Calu3 (cell line): ENCODE measurements around the gene MAMSTR. TPM values are rescaled to one million over a fixed set of nuclear protein-coding genes. Genes with fewer than 3 reads are reported as not detected.

Experiments
- BruUV-seq: library from RNA; stranded (reverse); fragments of 400-500 nt; replicated peaks from 2 replicates; lab custom pipeline; 2021; lab: Mats Ljungman, UMichigan
- CTCF ChIA-PET: fragments of 300-600 bp; sonication (Branson Sonifier 250); formaldehyde crosslinking; loops from one replicate; lab custom pipeline; 2022; ENCODE audit warnings: antibody characterized with exemption; lab: Charles Lee
- DNase-seq: peaks from one replicate; pipeline ENCODE4 v3.0.0; 2022
- H3K27ac Mint-ChIP-seq: one replicate; pipeline ENCODE4 v1.8.0; 2022; ENCODE audit warnings: mixed read lengths; ENCODE audit not compliant: unreplicated experiment
- H3K27me3 Mint-ChIP-seq: one replicate; pipeline ENCODE4 v1.8.0; 2022; ENCODE audit warnings: mixed read lengths; ENCODE audit not compliant: unreplicated experiment
- H3K36me3 Mint-ChIP-seq: one replicate; pipeline ENCODE4 v1.8.0; 2022; ENCODE audit warnings: mild to moderate bottlenecking, moderate library complexity, mixed read lengths; ENCODE audit not compliant: insufficient read depth, unreplicated experiment
- H3K4me1 Mint-ChIP-seq: one replicate; pipeline ENCODE4 v1.8.0; 2022; ENCODE audit warnings: mild to moderate bottlenecking, low read depth, mixed read lengths; ENCODE audit not compliant: unreplicated experiment
- H3K4me3 Mint-ChIP-seq: one replicate; pipeline ENCODE4 v1.8.0; 2022; ENCODE audit warnings: mild to moderate bottlenecking, low read depth, moderate library complexity, mixed read lengths; ENCODE audit not compliant: unreplicated experiment
- H3K9me3 Mint-ChIP-seq: one replicate; pipeline ENCODE4 v1.8.0; 2022; ENCODE audit warnings: low read depth, mixed read lengths; ENCODE audit not compliant: unreplicated experiment
- CTCF ChIP-seq: fragments of 200-600 bp; IDR thresholded peaks from one replicate; pipeline ENCODE4 v1.8.0; 2022; ENCODE audit warnings: antibody characterized with exemption; ENCODE audit not compliant: unreplicated experiment
- intact Hi-C: fragments of 100-400 bp; cut with micrococcal nuclease; formaldehyde crosslinking; loops from one replicate; pipeline ENCODE4 v1.10.0; 2022; ENCODE audit not compliant: unreplicated experiment
- total RNA-seq: library from RNA; stranded (reverse); gene quantifications from 2 replicates; pipeline ENCODE4 v1.2.3, GENCODE V29; 2022

The MAMSTR gene
- total RNA-seq, 1 experiment from 2014 or later: 1.7 TPM

DNA sequence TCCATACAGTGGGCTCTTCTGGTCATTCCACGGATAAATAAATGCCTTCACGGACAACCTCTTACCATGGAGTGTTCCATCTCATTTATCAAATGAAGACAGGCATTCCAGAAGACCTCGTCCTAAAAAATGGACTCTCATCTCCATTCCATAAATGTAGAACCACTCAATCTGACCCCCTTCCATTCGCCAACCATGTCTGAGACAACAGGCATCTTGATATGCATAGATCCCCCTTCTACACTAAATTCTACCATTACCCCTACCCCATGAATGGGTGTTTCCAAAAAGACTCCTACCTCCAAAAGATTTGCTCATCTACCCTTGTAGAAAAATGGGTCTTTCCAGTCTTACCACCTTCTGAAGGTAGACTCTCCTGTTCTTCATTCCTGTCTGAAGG, 11.9 kb upstream of the MAMSTR start:
- no peak for DNase-seq
- TF ChIP-seq CTCF: no peak
- H3K4me3 Mint-ChIP-seq: no peak overlapping the region
- intact Hi-C loops: no loop called here
- CTCF ChIA-PET: no interaction called here
- H3K4me1 Mint-ChIP-seq: no peaks in the 10 kb centered on the region
- peaks cover 3% of the 10 kb centered on the region for H3K9me3 Mint-ChIP-seq
- no peak overlapping the region for H3K27ac Mint-ChIP-seq
- H3K27me3 Mint-ChIP-seq: peaks cover 40% of the 10 kb centered on the region
- H3K36me3 Mint-ChIP-seq: peaks cover 12% of the 10 kb centered on the region
- no TSS peak for BruUV-seq

DNA sequence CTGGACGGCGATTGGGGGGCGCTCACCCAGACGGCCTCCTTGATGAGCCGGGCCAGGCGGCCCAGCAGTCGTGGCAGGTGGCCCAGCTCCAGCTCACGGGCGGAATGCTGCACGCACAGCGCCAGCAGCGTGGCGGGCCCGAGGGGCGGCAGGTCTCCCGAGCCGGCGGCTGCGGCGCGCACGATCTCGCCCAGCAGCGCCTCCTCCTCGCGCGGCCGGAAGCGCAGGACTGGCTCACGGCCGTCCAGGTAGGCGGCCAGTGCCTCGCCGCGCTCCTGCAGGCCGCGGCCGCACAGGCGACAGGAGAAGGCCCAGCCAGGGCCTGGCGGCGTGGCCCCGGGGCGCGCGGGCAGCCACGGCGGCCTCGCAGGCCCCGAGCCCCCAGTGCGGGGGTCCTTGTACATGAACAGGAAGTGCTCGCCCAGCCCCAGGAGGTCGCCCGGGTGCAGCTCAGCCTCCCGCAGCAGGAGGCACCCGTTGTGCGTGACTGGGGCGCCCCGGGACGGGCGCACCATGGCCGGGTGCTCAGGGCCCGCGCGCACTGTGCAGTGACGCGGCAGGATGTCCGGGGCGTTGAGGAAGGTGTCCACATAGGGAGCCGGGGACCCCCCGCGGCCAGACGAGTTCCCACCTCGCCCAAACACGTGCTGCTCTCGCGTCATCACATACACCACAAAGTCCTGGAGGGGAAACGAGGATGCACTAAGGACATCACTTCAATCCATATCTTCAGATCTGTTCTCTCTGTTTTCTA, 9.6 kb upstream of the MAMSTR start:
- no TSS peak for BruUV-seq
- H3K27me3 Mint-ChIP-seq: peaks cover 28% of the 10 kb centered on the region
- H3K36me3 Mint-ChIP-seq: peaks cover 6% of the 10 kb centered on the region
- peaks cover 9% of the 10 kb centered on the region for H3K4me1 Mint-ChIP-seq
- no peak for DNase-seq
- peaks cover 5% of the 10 kb centered on the region for H3K9me3 Mint-ChIP-seq
- no peak for TF ChIP-seq CTCF
- intact Hi-C loops: no loop called here
- H3K4me3 Mint-ChIP-seq: no peak overlapping the region
- no peak overlapping the region for H3K27ac Mint-ChIP-seq
- CTCF ChIA-PET: no interaction called here

- no peak for TF ChIP-seq CTCF
- H3K4me1 Mint-ChIP-seq: peaks cover 9% of the 10 kb centered on the region
- DNase-seq: no peak
- H3K36me3 Mint-ChIP-seq: peaks cover 6% of the 10 kb centered on the region
- H3K9me3 Mint-ChIP-seq: peaks cover 5% of the 10 kb centered on the region
- intact Hi-C loops: no loop called here
- H3K27me3 Mint-ChIP-seq: peaks cover 9% of the 10 kb centered on the region
- H3K4me3 Mint-ChIP-seq: no peak overlapping the region
- BruUV-seq: no TSS peak
- CTCF ChIA-PET: no interaction called here
- peak overlapping the region; percentile 7 for H3K27ac Mint-ChIP-seq
Measured at GRCh38 chr19:48726556-48726955, 7.0 kb upstream of the MAMSTR start.

DNA sequence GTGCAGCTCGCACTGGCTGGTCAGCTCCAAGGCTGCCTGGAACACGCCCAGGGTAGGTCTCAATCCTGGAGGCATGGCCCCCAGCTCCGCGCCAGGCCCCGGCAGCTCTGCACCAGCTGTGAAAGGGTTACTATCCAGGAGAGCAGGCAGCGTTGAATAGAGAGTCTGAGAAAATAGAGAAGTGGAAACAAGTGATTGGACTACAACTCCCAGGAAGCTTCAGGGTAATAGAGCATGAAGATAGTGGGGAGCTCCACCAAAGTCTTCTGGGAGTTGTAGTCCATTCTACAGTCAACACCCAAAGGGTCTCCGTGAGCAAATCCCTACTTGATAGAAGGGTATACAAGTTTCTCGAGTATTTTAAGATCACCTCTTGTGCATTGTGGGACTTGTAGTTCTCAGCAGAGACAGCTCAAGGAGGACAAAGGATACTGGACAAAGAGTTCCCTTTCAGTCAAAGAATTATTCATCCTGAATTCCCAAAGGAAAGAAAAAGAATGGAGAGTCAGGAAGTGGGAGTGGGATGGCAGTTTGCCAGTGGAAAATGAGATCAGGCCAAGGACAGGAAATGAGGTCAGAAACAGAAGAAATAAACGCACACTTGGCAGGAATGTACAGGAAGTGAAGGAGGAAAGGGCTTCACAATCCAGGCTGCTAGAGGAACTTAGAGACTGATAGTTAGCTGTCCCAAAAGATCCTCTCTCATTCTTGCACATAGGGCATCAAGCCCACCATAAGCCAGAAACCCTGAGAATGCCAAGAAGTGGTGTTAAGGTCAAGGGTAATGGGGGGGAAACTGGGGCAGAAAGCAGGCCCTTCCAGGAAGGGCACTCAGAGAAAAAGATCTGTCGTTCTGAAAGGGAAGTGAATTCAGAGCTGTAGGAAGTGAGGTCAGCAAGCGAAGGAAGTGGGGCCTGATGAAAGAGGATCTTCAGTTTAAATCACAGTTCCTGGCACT, 5.5 kb upstream of the MAMSTR start:
- H3K27me3 Mint-ChIP-seq: no peaks in the 10 kb centered on the region
- peaks cover 9% of the 10 kb centered on the region for H3K4me1 Mint-ChIP-seq
- peak overlapping the region; percentile 62 for H3K27ac Mint-ChIP-seq
- BruUV-seq: no TSS peak
- intact Hi-C loops: no loop called here
- peaks cover 16% of the 10 kb centered on the region for H3K36me3 Mint-ChIP-seq
- H3K9me3 Mint-ChIP-seq: peaks cover 5% of the 10 kb centered on the region
- TF ChIP-seq CTCF: no peak
- DNase-seq: peak; percentile 38
- CTCF ChIA-PET: interaction anchor here (0.5 to 2.1 kb wide), 6 partner anchors 8 to 117 kb away, joined by 3 to 7 read pairs (median 4); no protein-coding TSS in a partner anchor
- no peak overlapping the region for H3K4me3 Mint-ChIP-seq
